C4-2B (cell line): ENCODE data around the gene PRKCE.

ENCODE experiments used
- H3K27ac ChIP-seq: fragments of 450-650 bp; 2 replicates; pipeline ENCODE4 v1.5.1; 2017
- ZFX ChIP-seq: fragments of 450-650 bp; IDR thresholded peaks from 2 replicates; pipeline ENCODE4 v1.6.1; 2017
- TF ChIP-seq, protein P1 (sequence below): fragments of 450-650 bp; conservative IDR thresholded peaks from 2 replicates; pipeline ENCODE4 v1.5.1; 2017; ENCODE audit warnings: mild to moderate bottlenecking

Gene PRKCE

DNA sequence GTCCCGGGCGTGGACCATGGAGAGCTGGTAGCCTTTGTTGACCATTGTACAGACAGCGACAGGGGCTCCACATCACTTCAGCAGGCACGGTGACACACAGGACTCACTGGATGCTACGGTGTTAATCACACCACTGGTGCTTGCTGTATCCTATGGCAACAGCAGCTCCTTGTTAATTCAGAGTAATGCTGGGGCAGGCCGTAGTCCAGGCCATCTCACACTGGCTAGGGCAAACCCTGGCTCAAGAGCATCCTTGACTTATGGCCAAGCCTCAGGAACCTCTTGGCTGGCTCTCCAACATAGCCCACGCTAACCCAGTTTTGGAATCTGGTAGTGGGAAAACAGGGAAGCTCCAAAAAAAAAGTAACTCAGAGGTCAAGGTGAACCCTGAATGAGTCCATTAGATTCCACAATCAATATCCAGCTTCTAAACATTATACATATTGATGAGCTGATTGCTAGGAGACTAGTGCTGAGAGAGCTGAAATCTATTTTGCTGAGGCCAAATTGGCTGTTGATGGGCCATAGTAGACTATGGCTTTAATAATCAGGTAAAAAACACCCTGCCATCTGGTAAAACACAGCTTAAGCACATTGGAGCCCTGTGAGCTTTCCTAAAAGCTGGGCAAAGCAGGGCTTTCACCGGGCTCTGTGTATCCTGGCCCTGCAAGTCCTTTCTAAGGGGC lies 253.6 kb downstream of the PRKCE start:
- TF ChIP-seq ZFX, result no peak
- TF ChIP-seq, protein P1, sequence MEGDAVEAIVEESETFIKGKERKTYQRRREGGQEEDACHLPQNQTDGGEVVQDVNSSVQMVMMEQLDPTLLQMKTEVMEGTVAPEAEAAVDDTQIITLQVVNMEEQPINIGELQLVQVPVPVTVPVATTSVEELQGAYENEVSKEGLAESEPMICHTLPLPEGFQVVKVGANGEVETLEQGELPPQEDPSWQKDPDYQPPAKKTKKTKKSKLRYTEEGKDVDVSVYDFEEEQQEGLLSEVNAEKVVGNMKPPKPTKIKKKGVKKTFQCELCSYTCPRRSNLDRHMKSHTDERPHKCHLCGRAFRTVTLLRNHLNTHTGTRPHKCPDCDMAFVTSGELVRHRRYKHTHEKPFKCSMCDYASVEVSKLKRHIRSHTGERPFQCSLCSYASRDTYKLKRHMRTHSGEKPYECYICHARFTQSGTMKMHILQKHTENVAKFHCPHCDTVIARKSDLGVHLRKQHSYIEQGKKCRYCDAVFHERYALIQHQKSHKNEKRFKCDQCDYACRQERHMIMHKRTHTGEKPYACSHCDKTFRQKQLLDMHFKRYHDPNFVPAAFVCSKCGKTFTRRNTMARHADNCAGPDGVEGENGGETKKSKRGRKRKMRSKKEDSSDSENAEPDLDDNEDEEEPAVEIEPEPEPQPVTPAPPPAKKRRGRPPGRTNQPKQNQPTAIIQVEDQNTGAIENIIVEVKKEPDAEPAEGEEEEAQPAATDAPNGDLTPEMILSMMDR, result no peak
- H3K27ac ChIP-seq, result no peak overlapping the region

DNA sequence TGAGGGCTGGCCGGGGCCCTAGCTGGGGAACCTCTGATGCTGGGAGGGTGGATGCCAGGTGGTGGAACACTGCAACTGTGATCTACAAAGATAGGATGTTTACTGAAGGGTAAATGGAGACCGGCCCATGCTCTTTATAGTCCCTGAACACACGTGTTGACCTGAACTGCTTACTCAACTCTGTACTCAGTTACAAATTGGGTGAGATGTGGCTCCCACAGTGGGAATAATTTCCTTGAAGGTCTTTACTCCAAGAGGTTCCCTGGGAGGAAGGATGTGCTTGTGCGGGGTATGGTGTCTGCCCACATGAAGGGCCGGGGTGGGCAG lies 254.1 kb downstream of the PRKCE start:
- H3K27ac ChIP-seq, result no peak overlapping the region
- no peak for TF ChIP-seq ZFX
- TF ChIP-seq, protein P1, result no peak

DNA sequence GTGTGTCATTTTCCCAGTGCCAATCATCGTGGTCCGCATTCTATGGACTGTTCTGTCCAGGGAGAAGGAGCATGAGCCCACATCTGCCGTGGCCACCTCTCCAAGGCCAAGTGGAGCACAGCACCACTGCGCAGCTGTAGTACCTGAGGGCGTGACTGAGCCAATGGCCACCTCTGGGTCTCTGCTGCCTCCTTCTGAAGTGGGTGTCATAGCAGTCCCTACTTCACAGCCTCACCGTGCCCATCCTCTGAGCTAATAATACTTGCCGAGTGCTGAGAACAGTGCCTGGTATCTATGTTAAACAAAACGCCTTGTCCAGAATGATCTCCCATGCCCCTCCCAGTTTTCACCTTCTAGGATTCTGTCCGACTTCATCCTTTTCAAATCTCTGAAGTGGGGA lies 256.1 kb downstream of the PRKCE start:
- TF ChIP-seq, protein P1, result no peak
- TF ChIP-seq ZFX, result no peak
- no peak overlapping the region for H3K27ac ChIP-seq

DNA sequence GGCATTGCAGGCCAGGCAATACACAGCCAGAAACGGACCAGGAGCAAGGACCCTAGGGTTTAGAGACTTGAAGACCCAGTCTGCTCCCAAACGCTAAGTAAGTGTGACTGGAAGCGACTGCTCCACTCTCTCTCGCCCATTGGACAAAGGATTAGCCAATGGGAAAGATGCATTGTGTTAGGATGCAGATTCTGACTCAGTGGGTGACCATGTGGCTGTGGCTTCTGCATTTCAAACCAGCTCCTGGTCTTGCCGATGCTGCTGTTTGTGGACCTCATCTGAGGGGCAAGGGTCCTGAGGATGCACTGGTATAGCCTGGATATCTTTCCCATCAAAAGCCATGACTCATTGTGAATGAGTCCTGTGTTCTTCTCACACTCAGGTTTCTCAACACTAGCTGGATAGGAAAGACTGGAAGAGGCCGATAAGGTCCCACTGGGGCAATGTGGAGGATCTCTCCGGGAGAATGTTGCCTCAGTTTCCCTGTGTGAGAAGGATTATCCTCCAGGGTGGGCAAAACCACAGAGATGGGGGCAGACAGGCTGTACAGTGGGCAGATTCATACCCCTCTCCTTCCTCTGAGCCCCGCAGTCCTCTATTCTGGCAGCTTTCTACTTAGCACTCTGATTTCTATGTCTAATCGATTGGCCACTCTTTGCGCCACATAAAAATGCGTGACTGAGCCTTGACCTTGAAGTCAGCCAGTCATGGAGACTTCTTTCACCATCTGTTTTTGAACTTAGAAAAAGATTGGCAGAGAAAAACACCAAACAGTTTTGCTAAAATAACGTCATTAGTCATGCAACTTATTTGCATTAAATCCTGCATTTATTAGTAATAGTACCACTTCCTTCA lies 257.1 kb downstream of the PRKCE start:
- no peak overlapping the region for H3K27ac ChIP-seq
- TF ChIP-seq ZFX, result no peak
- TF ChIP-seq, protein P1, result no peak

DNA sequence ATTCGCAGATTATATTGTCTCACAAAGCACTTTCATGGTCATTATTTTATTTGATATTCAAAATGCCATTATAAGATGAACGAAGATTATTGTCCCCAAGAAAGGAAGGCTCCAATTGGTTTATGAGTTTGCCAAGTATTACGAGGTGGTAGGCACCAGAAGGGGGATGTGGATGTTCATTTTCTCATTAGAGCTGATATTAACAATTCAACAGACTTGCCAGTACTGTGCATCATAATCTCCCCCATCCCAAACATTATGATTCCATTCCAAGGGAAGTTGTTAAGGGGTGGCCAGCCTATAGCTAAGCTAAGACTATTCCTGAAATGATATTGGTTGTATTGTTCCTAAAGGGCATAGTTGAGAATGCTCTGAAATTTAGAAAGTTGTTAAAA lies 257.7 kb downstream of the PRKCE start:
- TF ChIP-seq, protein P1, result no peak
- no peak for TF ChIP-seq ZFX
- no peak overlapping the region for H3K27ac ChIP-seq

DNA sequence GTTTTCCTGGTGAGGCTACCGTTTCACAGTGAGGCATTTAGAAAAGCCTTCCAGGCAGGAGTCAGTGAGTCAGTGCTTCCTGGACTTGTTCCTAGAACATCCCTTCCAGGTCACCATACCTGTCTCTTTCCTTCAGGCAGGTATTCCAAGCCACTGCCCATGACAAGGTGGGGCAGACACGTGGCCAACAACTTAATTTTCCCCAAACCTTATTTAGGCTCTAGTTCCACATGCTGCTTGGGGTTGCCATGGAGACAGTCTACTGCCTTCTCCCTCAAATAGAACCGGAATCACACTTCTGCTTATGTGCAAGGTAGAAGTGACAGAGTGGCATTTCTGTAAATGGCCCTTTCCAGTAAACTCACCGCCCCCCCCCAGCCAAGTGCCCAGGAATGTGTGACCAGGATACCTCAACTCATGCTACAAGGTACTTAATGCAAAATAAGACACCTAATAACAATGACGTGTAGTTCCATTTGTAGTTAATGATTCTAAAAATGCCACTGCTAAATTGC lies 258.3 kb downstream of the PRKCE start:
- no peak for TF ChIP-seq ZFX
- TF ChIP-seq, protein P1, result no peak
- H3K27ac ChIP-seq, result no peak overlapping the region

DNA sequence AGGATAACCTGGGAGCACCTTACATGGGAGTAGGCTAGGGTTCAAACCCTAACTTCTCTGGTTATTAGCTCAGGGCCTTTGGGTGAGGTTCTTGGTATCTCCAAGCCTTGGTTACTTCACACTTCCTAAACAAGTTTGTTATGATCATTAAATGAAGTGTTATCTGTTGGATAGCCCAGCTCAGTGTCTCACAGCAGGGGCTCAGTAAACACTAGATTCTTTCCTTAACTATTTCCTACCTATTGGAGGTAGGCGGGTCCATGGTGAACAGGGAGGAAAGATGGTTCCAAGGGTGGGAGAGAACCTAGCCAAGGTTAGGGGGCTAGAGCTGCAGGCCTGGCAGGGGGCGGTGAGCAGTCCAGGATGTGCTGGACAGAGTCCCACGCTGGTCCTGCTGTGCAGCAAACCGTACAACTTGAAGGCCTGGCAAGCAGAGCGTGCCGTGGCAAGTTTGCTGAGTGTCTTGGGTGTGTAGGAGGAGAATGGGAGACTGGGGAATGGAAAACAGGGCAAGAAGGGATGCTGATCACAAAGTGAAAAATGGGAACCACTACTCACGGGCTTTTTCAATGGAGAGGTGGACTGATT lies 259.1 kb downstream of the PRKCE start:
- no peak overlapping the region for H3K27ac ChIP-seq
- TF ChIP-seq ZFX, result no peak
- TF ChIP-seq, protein P1, result no peak
